ENCODE results near the gene TAF1D.

- TF ChIP-seq, protein P1, sequence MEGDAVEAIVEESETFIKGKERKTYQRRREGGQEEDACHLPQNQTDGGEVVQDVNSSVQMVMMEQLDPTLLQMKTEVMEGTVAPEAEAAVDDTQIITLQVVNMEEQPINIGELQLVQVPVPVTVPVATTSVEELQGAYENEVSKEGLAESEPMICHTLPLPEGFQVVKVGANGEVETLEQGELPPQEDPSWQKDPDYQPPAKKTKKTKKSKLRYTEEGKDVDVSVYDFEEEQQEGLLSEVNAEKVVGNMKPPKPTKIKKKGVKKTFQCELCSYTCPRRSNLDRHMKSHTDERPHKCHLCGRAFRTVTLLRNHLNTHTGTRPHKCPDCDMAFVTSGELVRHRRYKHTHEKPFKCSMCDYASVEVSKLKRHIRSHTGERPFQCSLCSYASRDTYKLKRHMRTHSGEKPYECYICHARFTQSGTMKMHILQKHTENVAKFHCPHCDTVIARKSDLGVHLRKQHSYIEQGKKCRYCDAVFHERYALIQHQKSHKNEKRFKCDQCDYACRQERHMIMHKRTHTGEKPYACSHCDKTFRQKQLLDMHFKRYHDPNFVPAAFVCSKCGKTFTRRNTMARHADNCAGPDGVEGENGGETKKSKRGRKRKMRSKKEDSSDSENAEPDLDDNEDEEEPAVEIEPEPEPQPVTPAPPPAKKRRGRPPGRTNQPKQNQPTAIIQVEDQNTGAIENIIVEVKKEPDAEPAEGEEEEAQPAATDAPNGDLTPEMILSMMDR (IDR thresholded peaks at IDR 0.05), result no peak
- no peak for TF ChIP-seq POLR2A (IDR thresholded peaks at IDR 0.05; ENCODE audit: low read depth)
- no peak for TF ChIP-seq POLR2AphosphoS5 (IDR thresholded peaks at IDR 0.05)
- TF ChIP-seq EP300 (IDR thresholded peaks at IDR 0.05), result no peak
Measured at GRCh38 chr11:93697611-93698010, 43.7 kb downstream of the TAF1D start.
